Chondrocyte (in vitro differentiated cells): ENCODE measurements around the gene HOXB6. TPM values are rescaled to one million over a fixed set of nuclear protein-coding genes. Genes with fewer than 3 reads are reported as not detected.

Experiments used
- DNase-seq: peaks from one replicate; pipeline ENCODE4 v3.0.0; 2021; ENCODE audit warnings: mixed read lengths, low spot score
- H3K27ac Mint-ChIP-seq: one replicate; pipeline ENCODE4 v1.8.0; 2021; ENCODE audit warnings: mild to moderate bottlenecking, moderate library complexity, mixed read lengths; ENCODE audit not compliant: unreplicated experiment
- H3K27me3 Mint-ChIP-seq: 2 replicates; pipeline ENCODE4 v1.8.0; 2021; ENCODE audit warnings: low read depth, mixed read lengths
- H3K36me3 Mint-ChIP-seq: 2 replicates; pipeline ENCODE4 v1.8.0; 2021; ENCODE audit warnings: low read depth, mixed read lengths
- H3K4me1 Mint-ChIP-seq: 2 replicates; pipeline ENCODE4 v1.8.0; 2021; ENCODE audit warnings: low read depth, mild to moderate bottlenecking, mixed read lengths
- H3K4me3 Mint-ChIP-seq: one replicate; pipeline ENCODE4 v1.8.0; 2021; ENCODE audit warnings: mild to moderate bottlenecking, moderate library complexity, mixed read lengths; ENCODE audit not compliant: unreplicated experiment
- H3K9me3 Mint-ChIP-seq: 2 replicates; pipeline ENCODE4 v1.8.0; 2021; ENCODE audit warnings: low read depth, mixed read lengths
- total RNA-seq: library from RNA; stranded (reverse); gene quantifications from 3 replicates; pipeline ENCODE4 v1.2.1, GENCODE V29; 2021
- TF ChIP-seq, protein P1 (sequence below): fragments of 200-600 bp; sonication (generic); IDR thresholded peaks from 2 replicates; pipeline ENCODE4 v1.5.0; 2021; ENCODE audit warnings: antibody characterized with exemption, mild to moderate bottlenecking, moderate library complexity

Gene HOXB6
- total RNA-seq, 1 donor from 2014 or later: not detected

GRCh38 chr17:48642059-48642842, 37.5 kb upstream of the HOXB6 start:
- DNase-seq: no peak
- Mint-ChIP-seq H3K4me3 (no peak overlapping the region), H3K4me1 (peaks cover 3% of the 10 kb centered on the region), H3K27ac (no peak overlapping the region), H3K27me3 (peaks cover 88% of the 10 kb centered on the region), H3K9me3 (no peaks in the 10 kb centered on the region), H3K36me3 (no peaks in the 10 kb centered on the region)
- TF ChIP-seq, protein P1, sequence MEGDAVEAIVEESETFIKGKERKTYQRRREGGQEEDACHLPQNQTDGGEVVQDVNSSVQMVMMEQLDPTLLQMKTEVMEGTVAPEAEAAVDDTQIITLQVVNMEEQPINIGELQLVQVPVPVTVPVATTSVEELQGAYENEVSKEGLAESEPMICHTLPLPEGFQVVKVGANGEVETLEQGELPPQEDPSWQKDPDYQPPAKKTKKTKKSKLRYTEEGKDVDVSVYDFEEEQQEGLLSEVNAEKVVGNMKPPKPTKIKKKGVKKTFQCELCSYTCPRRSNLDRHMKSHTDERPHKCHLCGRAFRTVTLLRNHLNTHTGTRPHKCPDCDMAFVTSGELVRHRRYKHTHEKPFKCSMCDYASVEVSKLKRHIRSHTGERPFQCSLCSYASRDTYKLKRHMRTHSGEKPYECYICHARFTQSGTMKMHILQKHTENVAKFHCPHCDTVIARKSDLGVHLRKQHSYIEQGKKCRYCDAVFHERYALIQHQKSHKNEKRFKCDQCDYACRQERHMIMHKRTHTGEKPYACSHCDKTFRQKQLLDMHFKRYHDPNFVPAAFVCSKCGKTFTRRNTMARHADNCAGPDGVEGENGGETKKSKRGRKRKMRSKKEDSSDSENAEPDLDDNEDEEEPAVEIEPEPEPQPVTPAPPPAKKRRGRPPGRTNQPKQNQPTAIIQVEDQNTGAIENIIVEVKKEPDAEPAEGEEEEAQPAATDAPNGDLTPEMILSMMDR: no peak

- H3K36me3 Mint-ChIP-seq: no peaks in the 10 kb centered on the region
- H3K4me1 Mint-ChIP-seq: peaks cover 3% of the 10 kb centered on the region
- H3K9me3 Mint-ChIP-seq: no peaks in the 10 kb centered on the region
- no peak for DNase-seq
- H3K4me3 Mint-ChIP-seq: no peak overlapping the region
- peaks cover 90% of the 10 kb centered on the region for H3K27me3 Mint-ChIP-seq
- H3K27ac Mint-ChIP-seq: no peak overlapping the region
- TF ChIP-seq, protein P1: no peak
Observed at GRCh38 chr17:48641541-48642058, 36.8 kb upstream of the HOXB6 start.

- H3K36me3 Mint-ChIP-seq: no peaks in the 10 kb centered on the region
- H3K9me3 Mint-ChIP-seq: no peaks in the 10 kb centered on the region
- peaks cover 94% of the 10 kb centered on the region for H3K27me3 Mint-ChIP-seq
- H3K4me1 Mint-ChIP-seq: peaks cover 4% of the 10 kb centered on the region
- DNase-seq: no peak
- TF ChIP-seq, protein P1: no peak
- H3K4me3 Mint-ChIP-seq: no peak overlapping the region
- H3K27ac Mint-ChIP-seq: no peak overlapping the region
Observed at GRCh38 chr17:48640858-48641180, 36.0 kb upstream of the HOXB6 start.

- TF ChIP-seq, protein P1: no peak
- Mint-ChIP-seq H3K27ac (no peak overlapping the region), H3K36me3 (no peaks in the 10 kb centered on the region), H3K9me3 (no peaks in the 10 kb centered on the region), H3K4me1 (peaks cover 4% of the 10 kb centered on the region), H3K27me3 (peaks cover 94% of the 10 kb centered on the region), H3K4me3 (no peak overlapping the region)
- DNase-seq: no peak
Observed at GRCh38 chr17:48639982-48640857, 35.4 kb upstream of the HOXB6 start.

DNA sequence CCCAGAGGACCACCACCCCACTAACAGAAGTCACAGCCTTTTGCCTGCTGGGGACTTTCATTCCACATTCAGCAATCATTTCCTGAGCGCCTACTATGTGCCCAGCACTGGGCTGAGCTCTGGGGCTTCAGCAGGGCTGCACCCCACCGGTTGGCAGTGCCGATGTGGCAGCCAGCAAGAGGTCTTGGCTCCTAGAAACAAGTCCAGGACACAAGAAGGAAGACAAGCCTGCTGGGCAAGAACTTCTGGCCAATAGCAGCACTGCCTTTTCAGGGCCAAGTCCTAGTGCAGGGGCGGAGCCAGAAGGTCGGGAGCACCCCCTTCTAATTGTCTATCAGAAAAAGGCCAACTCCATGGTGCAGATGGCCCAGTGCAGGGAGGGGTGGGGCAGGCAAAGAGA, 34.4 kb upstream of the HOXB6 start:
- no peak for DNase-seq
- peaks cover 93% of the 10 kb centered on the region for H3K27me3 Mint-ChIP-seq
- no peaks in the 10 kb centered on the region for H3K36me3 Mint-ChIP-seq
- H3K9me3 Mint-ChIP-seq: no peaks in the 10 kb centered on the region
- peaks cover 4% of the 10 kb centered on the region for H3K4me1 Mint-ChIP-seq
- H3K4me3 Mint-ChIP-seq: no peak overlapping the region
- TF ChIP-seq, protein P1: no peak
- no peak overlapping the region for H3K27ac Mint-ChIP-seq
